IMR-90 (cell line): ENCODE measurements around the gene UBXN2A. TPM values are rescaled to one million over a fixed set of nuclear protein-coding genes. Genes with fewer than 3 reads are reported as not detected.

Experiments
- BHLHE40 ChIP-seq: fragments of 150-350 bp; IDR thresholded peaks from 2 replicates; pipeline ENCODE4 v1.6.1; 2016; ENCODE audit warnings: mild to moderate bottlenecking, low read depth, low read length
- CEBPB ChIP-seq: IDR thresholded peaks from 2 replicates; pipeline ENCODE4 v1.6.1; 2012; ENCODE audit warnings: low read depth, low read length, improper control_type of control experiment
- CHD1 ChIP-seq: IDR thresholded peaks from 2 replicates; pipeline ENCODE4 v1.6.1; 2012; ENCODE audit warnings: low read depth, low read length, improper control_type of control experiment
- FOS ChIP-seq: fragments of 150-350 bp; IDR thresholded peaks from 2 replicates; pipeline ENCODE4 v1.6.1; 2016; ENCODE audit warnings: low read depth, low read length
- NFE2L2 ChIP-seq: fragments of 150-350 bp; IDR thresholded peaks from 2 replicates; pipeline ENCODE4 v1.6.1; 2016; ENCODE audit warnings: low read depth, mild to moderate bottlenecking, low read length
- POLR2A ChIP-seq: IDR thresholded peaks from 2 replicates; pipeline ENCODE4 v1.6.1; 2012; ENCODE audit warnings: mild to moderate bottlenecking, low read depth, low read length
- RAD21 ChIP-seq: IDR thresholded peaks from 2 replicates; pipeline ENCODE4 v1.6.1; 2012; ENCODE audit warnings: low read length, improper control_type of control experiment
- RCOR1 ChIP-seq: IDR thresholded peaks from 2 replicates; pipeline ENCODE4 v1.6.1; 2012; ENCODE audit warnings: mild to moderate bottlenecking, low read length, improper control_type of control experiment; ENCODE audit not compliant: insufficient replicate concordance
- RFX5 ChIP-seq: IDR thresholded peaks from 2 replicates; pipeline ENCODE4 v1.8.0; 2012; ENCODE audit warnings: low read depth, mild to moderate bottlenecking, low read length, moderate library complexity
- polyA plus RNA-seq, 3 experiments: library from polyadenylated mRNA; depleted of rRNA; stranded (reverse); fragments of >200 nt; gene quantifications; 2 replicates each; pipeline ENCODE4 v1.2.3, GENCODE V29; 2012; ENCODE audit warnings: low replicate concordance in 1 of 3
- total RNA-seq: library from RNA; depleted of rRNA; stranded (reverse); fragments of >200 nt; gene quantifications from 2 replicates; pipeline ENCODE4 v1.2.3, GENCODE V29; 2012

UBXN2A gene
- total and polyA plus RNA-seq, 2 of the 4 experiments (the other 2 are of a cell fraction) = 4.6 to 7.7 TPM

DNA sequence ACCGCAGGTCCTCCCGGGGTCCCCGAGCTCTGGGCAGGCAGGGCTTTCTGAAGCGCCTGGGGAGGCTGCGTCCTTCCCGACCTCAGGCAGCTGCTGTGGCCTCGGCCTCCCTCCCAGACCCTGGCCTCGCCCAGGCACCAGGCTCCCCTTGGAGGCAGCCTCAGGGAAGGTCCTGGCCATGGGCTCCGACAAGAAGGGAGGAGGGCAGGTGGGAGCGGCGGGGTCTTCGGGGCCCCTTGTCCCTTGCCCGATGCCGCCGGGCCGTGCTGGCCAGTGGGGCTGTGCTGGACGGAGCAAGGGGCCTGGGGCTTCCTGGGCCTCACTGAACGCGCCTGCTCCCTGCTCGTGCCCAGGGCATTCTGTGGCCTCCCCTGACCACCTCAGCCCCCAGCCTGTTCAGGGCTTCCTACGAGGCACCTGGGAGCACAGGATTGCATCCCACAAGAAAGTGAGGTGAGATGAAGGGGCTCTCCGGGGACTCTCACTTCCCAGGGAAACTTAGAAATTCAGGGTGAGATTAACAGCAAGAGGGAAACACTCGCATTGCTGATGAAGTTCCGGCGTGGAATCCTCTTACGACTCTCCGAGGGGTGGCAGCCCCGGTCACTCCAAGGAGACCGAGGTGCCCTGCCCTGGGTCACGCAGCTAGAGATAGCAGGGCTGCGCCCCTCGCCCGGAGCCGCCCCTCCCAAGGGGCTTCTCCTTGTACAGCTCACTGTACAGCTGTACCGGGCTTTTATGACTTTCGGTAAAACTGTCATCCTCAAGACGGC lies 70.4 kb downstream of the UBXN2A start (continued):
- TF ChIP-seq CEBPB (no peak), RFX5 (no peak), CHD1 (no peak), BHLHE40 (no peak), NFE2L2 (no peak), RAD21 (no peak), FOS (no peak), POLR2A (no peak), RCOR1 (no peak)
